ENCODE data around the gene TRNAU1AP.
"Not testable (repeated sequence)": the region's sequence is repeated elsewhere in the genome, so short reads cannot be mapped to it uniquely, and the experiment has no call there.

DNA sequence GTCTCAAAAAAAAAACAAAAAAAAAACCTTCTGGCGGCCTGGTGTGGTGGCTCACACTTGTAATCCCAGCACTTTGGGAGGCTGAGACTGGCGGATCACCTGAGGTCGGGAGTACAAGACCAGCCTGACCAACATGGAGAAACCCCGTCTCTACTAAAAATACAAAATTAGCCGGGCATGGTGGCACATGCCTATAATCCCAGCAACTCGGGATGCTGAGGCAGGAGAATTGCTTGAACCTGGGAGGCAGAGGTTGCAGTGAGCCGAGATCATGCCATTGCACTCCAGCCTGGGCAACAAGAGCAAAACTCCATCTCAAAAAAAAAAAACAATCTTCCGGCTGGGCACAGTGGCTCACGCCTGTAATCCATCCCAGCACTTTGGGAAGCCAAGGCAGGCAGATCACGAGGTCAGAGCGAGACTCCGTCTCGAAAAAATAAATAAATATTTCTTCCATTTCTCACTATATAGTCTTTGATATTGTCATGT, 38.4 kb upstream of the TRNAU1AP start:
- TF ChIP-seq, protein P1, sequence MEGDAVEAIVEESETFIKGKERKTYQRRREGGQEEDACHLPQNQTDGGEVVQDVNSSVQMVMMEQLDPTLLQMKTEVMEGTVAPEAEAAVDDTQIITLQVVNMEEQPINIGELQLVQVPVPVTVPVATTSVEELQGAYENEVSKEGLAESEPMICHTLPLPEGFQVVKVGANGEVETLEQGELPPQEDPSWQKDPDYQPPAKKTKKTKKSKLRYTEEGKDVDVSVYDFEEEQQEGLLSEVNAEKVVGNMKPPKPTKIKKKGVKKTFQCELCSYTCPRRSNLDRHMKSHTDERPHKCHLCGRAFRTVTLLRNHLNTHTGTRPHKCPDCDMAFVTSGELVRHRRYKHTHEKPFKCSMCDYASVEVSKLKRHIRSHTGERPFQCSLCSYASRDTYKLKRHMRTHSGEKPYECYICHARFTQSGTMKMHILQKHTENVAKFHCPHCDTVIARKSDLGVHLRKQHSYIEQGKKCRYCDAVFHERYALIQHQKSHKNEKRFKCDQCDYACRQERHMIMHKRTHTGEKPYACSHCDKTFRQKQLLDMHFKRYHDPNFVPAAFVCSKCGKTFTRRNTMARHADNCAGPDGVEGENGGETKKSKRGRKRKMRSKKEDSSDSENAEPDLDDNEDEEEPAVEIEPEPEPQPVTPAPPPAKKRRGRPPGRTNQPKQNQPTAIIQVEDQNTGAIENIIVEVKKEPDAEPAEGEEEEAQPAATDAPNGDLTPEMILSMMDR (IDR thresholded peaks at IDR 0.05) = not testable (repeated sequence)
- not testable (repeated sequence) for TF ChIP-seq POLR2A (IDR thresholded peaks at IDR 0.05)
